ENCODE measurements around the gene IST1.

GRCh38 chr16:71961066-71962039 lies 66.0 kb downstream of the IST1 start:
- TF ChIP-seq CTCF (IDR thresholded peaks at IDR 0.05) = peak; percentile 94
- no peak for TF ChIP-seq ZFX (IDR thresholded peaks at IDR 0.05; ENCODE audit: borderline replicate concordance)

All from 22Rv1 (cell line).